C4-2B (cell line): ENCODE data around the gene FCN2.

Source experiments
- CTCF ChIP-seq: fragments of 450-650 bp; conservative IDR thresholded peaks from 2 replicates; pipeline ENCODE4 v1.5.1; 2017; ENCODE audit warnings: mild to moderate bottlenecking
- ZFX ChIP-seq: fragments of 450-650 bp; IDR thresholded peaks from 2 replicates; pipeline ENCODE4 v1.6.1; 2017

GRCh38 chr9:134870301-134870694 is 10.3 kb upstream of the FCN2 start:
- no peak for TF ChIP-seq CTCF
- TF ChIP-seq ZFX, result no peak
